Stimulated activated CD4-positive, alpha-beta T cell treated with anti-CD3 and anti-CD28 coated beads, Interleukin-2, amount 100 ng/mL, for 4 hours (primary cell): Measurements from ENCODE around the gene NEDD8.

Experiments used
- DNase-seq: peaks from one replicate; pipeline ENCODE4 v3.0.0-alpha.2; 2020; ENCODE audit warnings: low read depth

Gene NEDD8

GRCh38 chr14:24196071-24197055, 35.8 kb downstream of the NEDD8 start:
- DNase-seq: no peak

DNA sequence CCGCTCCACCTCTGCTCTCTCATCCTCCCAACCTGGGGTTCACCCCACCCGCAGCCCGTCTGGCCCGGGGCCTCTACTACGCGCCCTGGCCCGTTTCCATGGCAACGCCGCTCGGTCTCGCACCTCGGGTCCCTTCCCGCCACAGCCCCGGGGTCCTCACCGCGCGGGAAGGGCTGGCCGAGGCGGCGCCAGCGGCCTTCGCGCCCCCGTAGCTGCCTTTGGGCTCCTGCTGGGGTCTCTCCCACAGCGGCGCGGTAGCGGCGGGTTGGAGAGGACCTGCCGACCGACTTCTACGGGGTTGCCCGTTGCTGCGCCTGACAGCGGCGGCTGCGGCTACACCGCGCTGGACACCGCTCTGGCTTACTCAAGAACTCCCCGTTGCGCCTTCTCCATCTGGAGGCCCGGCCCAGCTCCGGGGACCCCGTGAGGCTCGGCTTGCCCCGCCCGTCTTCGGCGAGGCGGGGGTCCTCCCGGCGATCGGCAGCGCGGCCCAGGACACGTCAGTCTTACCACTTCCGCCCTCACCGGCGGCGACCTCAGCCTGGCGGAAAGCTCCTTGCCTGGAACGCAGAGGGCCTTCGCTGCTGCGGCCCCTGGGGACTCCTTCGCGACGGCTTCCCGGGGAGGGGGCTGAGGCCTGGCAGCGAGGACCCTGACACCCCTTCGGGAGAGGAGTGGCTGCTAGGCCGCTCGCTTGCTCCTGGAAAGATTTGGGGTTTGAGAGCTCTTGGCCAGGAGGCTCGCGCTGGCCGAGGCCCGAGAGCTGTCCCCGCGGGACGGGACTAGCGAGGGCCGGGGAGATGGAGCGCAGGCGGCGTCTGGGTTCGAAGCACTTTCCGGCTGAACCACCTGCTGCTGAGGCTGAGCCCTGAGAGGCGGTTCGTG, 36.7 kb downstream of the NEDD8 start, which contains the start of gene TM9SF1:
Gene TM9SF1, minus strand, starts transcription at position 256 of the 885 bp plus-strand sequence. CDS start 422 bp downstream, outside the sequence.
- DNase-seq: peak; percentile 83

GRCh38 chr14:24194873-24195185, 37.3 kb downstream of the NEDD8 start:
- no peak for DNase-seq

DNA sequence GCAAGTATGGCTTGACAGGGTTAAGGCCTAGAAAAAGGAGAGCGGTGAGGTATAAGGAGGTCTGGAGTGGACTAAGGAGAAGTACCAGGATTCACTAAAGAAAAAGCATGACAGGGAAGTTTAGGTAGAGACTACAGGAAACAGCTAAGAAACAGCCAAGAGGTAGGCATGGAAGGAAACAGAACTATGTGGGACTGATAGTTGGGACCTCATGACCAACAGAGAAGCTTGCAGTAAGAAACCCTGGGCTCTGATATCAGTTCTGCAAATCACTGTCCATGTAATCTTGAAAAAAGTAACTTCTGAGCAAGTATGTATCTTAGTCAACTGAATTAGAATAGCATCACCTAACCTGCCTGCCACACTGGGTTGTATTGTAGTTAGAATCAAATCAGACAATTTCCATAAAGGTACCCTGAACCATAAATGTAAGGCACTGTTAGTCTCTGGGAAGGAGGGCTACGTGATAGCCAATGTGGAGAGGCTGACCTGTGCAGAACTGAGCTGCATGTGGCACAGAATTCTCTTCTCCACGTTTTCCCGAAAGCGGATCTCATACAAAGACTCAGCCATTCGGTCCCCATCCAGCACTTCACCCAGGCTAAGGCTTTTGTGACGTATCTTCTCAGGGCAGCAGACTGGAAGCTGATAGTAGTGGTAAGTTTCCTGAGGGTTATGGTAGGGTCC, 37.8 kb downstream of the NEDD8 start:
- DNase-seq: no peak

DNA sequence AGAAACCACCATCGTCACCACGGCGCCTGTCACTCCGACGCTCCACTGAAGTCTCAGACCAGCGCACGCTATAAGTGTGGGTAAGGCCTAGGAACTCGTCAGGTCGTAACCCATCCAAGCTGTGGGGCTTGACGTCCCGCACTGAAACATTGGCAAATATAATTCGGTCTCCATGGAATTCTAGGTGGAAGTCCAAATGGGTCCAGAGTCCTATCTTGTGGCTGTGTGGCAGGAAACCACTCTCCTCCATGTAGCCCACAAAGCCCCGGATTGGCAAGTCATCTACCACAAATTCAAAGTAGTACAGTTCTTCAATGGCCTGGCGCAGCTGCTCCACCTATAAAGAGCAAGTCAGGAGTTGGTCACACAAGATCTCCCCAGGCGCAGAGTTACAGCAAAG, 39.2 kb downstream of the NEDD8 start:
- DNase-seq: no peak

GRCh38 chr14:24190416-24190815, 41.8 kb downstream of the NEDD8 start:
- no peak for DNase-seq

DNA sequence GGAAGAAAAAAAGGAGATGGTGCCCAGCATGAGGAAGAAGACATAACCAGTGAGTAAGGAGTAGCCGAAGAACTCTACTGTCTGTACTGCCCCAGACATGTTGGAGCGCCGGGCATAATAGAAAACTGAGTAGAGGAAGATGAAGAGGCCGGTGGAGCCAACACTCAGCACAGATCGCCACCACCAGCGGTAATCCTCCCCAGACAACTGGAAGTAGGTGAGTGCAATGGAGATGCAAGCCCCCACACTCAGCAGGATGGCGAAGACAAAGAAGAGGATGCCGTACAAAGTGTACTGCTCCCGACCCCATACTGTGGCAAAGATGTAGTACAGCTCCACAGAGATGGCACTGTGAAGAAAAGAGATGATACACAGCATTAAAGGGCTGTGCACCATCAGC, 42.7 kb downstream of the NEDD8 start:
- no peak for DNase-seq

GRCh38 chr14:24189059-24189375, 43.1 kb downstream of the NEDD8 start:
- DNase-seq: no peak

DNA sequence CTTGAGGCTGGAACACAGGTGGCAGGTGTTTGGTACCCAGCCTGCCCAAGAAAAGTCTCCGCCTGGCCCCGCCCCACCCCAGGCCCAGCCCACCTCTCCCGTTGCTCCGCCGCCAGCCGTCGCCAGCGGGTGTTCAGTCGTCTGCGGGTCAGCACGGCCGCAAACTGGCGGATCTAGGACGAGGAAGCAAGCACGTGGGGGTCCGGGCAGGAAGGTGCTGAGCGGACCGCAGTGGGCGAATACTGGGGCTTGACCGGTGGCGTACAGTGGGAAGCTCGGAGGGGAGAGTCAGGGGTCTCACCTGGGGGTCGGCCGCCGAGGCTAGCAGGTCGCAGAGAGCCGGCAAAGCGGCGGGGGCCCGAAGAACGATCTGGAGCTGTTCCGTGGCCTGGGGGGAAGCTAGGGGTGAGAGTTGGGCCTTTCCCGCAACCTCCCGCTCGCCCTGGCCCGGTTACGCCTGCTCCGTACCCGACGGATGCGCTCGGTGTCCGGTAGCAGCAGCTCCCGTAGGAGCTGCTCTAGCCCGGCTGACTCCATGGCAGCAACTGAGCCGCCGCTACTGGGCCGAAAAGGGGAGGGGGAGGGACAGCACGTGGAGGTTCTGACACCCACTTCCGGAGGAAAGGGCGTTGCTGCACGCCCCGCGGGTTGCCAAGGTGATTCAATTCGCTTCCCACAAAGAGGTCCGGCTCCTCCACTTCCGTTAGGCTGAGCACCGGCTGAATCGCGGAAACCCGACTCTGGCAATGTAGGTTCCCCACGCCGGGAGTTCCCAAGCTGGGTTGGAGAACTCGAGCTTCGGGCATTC, 43.7 kb downstream of the NEDD8 start, which contains the start of gene IPO4:
Gene IPO4, minus strand, starts transcription at position 566 of the 808 bp plus-strand sequence. Its CDS starts 29 bp downstream, at position 537.
- DNase-seq: peak; percentile 95

GRCh38 chr14:24187539-24187915, 44.6 kb downstream of the NEDD8 start:
- no peak for DNase-seq

DNA sequence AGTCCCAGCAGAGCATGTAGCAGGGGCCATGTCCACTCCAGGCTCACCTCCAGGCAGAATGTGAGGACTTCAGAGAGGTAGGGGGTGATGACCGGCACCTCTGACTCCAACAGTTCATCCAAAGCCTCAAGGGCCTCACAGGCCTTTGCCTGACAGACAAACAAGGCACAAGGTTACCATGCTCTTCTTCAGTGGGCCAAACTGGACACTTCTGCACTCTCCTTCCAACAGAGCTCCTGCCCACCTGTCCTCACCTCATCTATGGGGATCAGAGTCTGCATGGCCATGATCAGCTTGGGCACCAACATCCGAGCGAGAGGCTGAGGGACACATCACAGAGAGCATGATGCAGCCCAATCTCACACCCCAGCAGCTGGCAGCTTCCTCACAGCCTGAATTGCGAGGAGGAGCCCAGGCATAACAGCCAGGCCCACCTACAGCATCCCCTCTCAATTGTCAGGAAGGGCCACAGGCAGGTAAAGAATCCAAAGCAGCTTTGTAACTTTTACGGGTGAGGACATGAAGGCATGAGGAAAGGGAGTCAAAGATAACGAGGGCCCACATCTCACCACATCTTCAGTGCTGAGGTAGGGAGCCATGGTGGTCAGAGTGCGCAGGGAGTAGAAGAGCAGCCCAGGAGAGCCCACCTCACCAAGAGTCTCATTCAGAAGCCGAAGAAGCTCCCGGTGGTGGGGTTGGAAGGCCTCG, 45.2 kb downstream of the NEDD8 start:
- DNase-seq: no peak

DNA sequence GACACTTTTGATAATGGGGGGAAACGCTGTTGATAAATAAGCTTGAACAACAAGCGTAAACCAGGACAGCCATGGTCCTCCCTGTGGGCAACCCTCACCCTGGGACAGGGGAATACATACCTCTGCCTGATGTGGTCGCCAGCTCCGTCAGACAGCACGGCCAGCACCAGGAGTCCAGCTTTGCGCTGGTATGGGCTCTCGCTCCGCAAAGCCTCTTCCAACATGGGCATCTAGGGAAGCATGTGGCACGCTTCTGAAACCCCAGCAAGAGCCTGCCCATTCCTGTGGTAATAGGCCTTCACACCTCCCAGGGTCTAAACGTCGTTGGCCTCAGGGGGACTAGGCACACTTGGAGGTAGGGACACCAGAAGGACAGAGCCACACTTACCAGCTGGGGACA, 46.4 kb downstream of the NEDD8 start:
- DNase-seq: no peak

DNA sequence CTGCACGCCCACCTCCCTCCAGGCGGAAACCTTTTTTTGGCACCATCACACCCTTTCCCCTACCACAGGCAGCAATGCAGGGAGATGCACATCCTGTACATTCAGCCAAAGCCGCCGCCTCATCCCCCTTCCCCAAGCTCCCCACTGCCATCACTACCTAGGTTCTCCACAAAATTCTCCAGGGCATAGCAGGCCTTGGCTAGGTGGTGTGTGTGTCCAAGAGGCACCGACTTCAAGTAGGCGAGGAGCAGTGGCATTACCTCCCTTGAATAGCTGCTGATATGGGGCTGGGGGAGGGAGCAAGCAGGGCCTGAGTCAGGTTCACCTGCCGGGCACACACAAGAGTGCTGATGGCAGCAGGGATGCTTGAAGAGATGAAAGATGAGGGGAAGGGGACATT, 47.1 kb downstream of the NEDD8 start:
- no peak for DNase-seq

DNA sequence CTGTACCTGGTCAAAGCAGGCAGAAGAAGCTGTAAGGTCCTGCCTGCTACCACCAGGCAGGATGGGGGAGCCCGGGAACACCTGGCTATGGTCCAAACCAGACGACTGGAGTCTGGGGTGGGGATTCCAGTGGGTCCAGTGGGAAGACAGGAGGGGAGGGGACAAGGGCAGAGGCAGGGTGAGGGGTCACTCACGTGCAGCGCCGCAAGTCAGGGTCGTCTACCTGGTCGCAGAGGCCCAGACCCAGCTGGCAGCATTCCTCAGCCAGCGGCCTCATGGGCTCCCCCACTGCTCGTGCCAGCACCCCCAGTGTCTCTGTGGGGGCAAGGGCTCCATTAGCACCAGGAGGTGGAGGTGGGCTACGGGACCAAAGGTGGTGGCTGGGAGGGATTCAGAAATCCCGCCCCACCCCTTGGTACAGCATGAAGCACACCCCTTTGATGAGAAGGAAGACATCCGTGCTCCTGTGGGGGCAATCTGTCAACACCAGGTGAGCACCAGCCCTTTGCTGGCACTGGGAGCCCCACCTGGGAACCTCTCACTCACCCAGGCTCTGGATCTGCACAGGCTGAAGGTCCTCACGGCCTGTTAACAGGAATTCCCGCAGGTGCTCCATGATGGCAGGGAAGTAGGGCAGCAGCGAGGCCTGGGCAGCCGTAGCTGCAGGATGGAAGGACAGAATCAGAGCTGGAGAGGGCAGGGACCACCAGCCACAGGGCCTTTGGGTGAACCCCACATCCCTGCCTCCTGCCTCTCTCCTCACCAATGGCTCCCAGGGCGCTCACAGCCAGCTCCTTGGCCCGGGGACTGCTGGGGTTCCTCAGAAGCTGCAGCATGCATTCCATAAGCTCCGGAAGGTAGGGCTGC, 47.8 kb downstream of the NEDD8 start:
- DNase-seq: no peak

- DNase-seq: no peak
These were observed 49.1 kb downstream of the NEDD8 start for GRCh38 chr14:24183014-24183481.

- no peak for DNase-seq
These were observed 49.9 kb downstream of the NEDD8 start for GRCh38 chr14:24182110-24182882.

GRCh38 chr14:24181371-24182077, 50.6 kb downstream of the NEDD8 start:
- no peak for DNase-seq
